GM21737 (cell line): ENCODE measurements around the gene TGOLN2.
"Not testable (repeated sequence)": the region's sequence is repeated elsewhere in the genome, so short reads cannot be mapped to it uniquely, and the experiment has no call there.

Experiments used
- ATAC-seq: cut with Tn5 transposase; IDR thresholded peaks from one replicate; pipeline ENCODE4 v1.9.1; 2021; ENCODE audit warnings: mild to moderate bottlenecking, moderate library complexity; ENCODE audit not compliant: unreplicated experiment

TGOLN2 gene

DNA sequence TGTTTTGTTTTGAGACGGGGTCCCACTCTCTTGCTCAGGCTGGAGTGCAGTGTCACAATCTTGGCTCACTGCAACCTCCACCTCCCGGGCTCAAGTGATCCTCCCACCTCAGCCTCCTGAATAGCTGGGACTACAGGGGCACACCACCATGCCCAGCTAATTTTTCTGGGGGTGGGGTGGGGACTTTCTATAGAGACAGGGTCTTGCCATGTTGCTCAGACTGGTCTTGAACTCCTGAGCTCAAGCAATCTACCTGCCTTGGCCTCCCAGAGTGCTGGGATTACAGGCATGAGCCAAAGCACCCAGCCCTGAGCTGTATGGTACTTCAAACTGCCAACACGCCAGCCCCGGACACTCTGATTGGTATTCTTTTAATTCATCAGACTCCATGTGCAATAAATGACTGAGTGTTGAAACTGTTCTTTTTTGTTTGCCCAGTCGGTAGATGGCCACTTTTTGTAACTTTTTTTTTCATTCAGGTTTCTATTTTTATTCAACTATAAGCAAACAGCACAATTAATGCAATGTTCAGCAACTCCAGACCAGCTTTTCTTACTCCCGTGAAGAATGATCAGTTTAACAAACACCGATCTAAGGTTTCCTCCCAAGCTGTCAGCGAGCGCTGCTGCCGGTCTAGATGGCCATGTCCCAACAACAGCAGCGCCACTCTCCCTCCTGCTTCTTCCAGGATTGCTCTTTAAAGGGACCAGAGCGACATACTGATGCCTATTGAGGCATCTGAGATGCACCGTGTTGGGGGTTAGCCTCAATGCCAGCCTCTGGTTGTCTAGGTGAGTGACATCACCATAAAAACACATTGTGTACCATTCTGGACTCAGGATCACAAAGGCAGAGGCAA is 12.5 kb upstream of the TGOLN2 start:
- ATAC-seq, result no peak

DNA sequence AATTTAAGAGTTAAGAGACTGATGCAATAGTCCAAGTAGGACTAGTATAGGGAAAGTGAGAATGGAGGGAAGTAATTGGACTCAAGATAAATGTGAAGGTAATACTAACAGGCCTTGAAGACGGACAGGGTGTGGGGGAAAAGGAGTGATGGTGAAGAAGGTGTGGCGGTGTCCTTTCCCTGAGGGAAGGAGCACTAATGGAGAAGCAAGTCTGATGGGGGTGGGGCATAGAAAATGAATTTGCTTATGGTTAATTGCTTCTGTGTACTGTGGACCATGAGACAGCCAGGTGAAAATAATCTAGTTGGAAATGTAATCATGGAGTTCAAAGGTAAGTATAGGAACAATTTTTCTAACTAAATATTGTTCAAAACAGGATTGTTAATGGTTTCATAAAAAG is 7.1 kb upstream of the TGOLN2 start:
- no peak for ATAC-seq

DNA sequence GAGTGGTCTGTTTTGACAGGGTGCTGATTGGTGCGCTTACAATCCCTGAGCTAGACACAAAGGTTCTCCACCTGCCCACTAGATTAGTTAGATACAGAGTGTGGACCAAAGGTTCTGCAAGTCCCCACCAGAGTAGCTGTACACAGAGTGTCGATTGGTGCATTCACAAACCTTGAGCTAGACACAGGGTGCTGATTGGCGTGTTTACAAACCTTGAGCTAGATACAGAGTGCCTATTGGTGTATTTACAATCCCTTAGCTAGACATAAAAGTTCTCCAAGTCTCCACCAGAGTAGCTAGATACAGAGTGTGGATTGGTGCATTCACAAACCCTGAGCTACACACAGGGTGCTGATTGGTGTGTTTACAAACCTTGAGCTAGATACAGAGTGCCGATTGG is 6.1 kb upstream of the TGOLN2 start:
- not testable (repeated sequence) for ATAC-seq

DNA sequence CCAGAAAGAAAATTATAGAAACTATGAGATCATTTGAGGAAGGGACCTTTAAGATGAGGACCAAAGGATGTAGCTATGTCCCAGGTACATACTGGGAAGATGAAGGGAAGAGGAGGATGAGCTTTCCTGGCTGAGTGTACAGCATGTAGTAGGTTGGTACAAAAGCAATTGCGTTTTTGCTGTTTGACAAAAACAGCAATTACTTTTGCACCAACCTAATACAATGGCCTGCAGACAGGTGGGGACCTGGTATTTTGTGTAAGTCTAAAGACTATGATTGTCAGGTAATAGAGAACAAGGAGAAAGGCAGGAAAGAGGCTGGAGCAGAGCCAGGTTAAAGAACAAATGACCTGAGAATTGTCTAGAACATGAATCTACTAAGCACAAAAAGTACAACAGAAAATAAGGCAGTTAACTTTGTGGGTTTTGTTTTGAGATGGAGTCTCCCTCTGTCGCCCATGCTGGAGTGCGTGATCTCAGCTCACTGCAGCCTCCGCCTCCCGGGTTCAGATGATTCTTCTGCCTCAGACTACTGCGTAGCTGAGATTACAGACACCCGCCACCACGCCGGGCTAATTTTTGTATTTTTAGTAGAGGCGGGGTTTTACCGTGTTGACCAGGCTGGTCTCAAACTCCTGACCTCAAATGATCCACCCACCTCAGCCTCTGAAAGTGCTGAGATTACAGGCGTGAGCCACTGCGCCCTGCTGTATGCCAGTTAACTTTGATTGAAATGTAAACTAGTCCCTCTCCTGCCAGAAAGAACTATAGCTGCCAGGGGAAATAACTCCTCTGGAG is 3.2 kb upstream of the TGOLN2 start:
- no peak for ATAC-seq

DNA sequence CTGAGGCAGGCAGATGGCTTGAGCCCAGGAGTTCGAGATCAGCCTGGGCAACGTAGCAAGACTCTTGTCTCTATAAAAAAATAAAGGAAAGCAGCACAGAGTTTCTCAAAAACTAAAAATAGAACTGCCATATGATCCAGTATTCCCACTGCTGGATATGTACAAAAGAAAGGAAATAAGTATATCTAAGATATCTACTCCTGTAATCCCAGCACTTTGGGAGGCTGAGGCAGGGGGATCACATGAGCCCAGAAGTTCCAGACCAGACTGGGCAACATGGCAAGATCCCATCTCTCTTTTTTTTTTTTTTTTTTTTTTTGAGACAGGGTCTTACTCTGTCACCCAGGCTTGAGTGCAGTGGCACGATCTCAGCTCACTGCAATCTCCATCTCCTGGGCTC is 1.9 kb upstream of the TGOLN2 start:
- not testable (repeated sequence) for ATAC-seq

DNA sequence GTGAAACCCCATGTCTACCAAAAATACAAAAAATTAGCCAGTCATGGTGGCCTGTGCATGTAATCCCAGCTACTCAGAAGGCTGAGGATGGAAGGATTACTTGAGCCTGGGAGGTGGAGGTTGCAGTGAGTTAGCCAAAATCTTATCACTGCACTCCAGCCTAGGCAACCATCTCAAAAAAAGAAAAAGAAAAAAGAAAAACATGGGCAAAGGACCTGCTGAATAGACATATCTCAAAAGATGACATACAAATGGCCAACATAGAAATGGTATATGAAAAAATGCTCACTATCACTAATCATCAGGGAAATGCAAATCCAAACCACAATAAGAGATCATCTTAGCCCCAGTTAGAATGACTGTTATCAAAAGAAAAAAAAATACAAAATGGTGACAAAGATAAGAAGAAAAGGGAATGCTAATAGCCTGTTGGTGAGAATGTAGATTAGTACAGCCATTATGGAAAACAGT is 1.4 kb upstream of the TGOLN2 start:
- ATAC-seq, result no peak

DNA sequence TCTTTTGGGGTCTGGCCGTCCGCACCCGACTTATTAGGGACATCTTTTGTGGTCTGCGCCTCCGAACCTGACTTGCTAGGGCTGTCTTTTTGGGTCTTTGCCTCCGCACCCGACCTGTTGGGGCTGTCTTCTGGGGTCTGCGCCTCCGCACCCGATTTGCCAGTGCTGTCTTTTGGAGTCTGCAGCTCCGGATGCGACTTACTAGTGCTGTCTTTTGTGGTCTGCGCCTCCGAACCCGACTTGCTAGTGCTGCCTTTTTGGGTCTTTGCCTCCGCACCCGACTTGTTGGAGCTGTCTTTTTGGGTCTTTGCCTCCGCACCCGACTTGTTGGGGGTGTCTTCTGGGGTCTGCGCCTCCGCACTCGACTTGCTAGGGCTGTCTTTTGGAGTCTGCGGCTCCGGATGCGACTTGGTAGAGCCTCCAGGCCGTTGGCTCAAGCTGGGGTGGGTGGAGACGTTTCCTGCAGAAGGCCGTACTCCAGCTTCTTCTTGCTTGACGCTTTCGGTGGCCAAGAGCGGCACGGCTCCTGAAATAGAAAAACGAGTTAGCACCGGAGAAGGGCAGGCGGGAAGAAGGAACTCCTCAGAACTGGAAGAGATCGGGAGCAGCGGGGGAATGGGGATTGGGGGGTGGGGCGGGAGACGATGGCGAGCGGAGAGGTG is 498 bp downstream of the TGOLN2 start:
- peak; percentile 23 for ATAC-seq

DNA sequence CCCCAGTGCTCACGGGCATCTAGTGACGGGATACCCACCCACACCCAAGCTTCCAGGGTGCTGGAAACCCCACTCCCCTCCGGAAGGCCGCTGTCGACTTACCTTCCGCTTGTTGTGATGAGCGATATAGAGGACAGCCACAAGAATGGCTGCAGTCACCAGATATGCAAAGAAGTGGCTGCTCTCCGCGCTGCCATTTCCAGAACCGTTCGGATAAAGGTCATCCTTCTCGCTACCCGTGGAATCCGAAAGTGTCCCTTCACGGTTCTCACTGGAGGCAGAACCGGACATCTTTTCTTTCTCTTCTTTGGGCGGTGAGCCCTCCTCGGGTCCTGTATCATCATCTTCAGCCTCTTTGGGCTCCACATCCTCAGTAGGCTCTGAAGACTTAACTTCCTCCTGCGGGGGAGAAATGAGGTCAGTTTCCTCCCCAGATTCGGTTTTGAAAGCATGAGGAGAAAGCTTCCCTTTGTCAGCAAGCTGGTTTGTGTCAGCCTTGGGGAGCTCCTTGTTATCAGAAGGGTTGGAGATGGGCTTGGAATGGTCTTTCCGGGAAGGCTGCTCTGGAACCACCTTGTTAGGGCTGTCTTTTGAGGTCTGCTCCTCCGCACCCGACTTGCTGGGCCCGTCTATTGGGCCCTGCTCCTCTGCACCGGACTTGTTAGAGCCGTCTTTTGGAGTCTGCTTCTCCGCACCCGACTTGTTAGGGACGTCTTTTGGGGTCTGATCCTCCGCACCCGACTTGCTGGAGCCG is 1.2 kb downstream of the TGOLN2 start:
- peak; percentile 30 for ATAC-seq

DNA sequence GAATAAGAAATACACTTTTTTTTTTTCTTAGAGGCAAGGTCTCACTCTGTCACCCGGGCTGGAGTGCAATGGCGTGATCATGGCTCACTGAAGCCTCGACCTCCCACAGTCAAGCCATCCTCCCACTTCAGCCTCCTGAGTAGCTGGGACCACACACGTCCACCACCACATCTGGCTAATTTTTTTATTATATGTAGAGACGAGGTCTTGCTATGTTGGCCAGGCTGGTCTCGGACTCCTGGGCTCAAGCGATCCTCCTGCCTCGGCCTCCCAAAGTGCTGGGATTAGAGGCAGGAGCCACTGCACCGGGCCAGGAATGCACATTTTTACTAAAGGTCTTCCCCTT is 2.4 kb downstream of the TGOLN2 start:
- ATAC-seq, result no peak

DNA sequence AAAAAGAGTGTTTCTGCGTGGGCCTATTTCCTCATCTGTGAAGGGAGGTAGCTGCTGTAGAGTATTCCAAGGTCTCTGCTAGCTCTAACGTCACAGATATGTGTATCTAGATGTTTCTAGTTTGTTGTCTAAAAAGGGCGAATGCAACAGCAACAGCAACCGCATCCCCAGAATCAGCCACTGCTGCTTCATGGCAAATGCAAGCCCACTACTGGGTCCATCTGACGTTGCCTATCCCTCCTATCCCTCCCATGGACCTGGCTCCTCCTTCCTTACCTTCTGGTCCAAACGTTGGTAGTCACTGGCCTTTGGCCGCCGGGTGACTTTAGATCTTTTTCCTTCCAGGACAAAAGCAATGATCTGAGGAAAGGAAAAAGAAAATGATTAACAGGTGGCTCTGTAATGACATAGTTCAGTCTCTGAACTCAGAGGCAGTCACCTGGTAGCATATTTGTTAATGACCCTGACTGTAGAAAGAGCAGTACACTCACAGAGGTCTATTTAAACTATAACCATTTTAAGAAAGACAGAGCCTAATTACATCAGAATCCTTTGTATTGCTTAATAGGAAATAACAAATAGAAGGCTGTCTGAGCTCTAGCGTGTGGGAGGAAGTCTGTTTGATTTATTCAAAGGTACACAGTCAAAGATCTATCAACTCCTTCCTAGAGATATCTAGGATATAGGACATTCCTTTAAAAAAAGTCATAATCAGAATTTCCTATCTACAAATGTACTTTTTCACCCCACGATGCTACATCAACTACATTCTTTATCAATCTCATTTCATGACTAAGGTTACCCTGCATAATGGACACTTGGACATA is 2.9 kb downstream of the TGOLN2 start:
- ATAC-seq, result no peak

DNA sequence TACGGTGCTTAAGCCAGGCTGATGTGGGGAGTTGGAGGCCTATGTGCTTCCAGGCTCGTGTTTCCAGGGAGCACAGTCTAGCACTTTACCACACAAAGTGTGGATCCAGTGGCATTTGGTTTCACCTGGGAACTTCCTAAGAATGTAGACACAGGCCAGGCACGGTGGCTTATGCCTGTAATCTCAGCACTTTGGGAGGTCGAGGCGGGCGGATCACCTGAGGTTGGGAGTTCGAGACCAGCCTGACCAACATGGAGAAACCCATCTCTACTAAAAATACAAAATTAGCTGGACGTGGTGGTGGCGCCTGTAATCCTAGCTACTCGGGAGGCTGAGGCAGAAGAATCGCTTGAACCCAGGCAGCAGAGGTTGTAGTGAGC is 3.8 kb downstream of the TGOLN2 start:
- ATAC-seq, result not testable (repeated sequence)

DNA sequence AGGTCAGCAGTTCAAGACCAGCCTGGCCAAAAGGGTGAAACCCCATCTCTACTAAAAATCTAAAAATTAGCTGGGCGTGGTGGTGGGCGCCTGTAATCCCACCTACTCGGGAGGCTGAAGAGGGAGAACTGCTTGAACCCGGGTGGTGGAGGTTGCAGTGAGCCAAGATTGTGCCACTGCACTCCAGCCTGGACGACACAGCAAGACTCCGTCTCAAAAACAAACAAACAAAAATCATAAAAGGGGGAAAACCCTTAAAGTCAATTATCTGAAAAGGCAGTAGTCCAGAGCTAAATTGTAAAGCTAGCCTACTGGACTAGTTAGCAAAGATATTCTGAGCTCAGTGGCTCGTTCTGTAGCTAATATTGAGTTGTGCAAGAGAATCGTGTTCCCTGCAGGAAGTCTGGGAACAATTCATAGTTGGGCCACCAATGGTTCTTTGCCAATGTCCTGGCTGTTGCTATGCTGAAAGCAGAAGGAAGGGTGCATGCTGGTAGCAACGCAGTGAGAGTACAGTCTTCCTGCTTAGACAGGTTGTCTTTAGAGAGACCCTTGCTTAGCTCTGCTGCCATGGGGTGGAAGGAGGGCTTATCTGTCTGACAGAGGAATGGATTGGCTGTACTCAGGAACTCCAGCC is 4.3 kb downstream of the TGOLN2 start:
- no peak for ATAC-seq

DNA sequence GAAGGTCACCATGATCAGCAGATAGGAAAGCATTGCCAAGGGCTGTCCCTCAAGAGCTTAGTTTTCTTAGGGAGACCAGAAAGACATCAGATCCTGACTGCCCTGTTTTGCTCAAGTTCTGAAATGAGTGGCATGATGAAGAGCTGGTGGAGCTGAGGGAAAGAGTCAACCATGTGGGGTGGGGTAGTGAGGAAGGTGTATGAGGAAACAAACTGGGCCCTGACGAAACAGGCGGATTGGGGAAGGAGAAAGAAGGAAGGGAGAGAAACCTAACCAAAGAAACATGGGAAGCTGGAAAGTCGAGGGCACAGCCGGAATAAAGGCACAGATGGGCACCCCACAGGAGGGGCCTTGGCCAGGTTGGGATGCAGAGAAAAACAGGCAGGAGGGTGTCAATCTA is 8.0 kb downstream of the TGOLN2 start:
- no peak for ATAC-seq

DNA sequence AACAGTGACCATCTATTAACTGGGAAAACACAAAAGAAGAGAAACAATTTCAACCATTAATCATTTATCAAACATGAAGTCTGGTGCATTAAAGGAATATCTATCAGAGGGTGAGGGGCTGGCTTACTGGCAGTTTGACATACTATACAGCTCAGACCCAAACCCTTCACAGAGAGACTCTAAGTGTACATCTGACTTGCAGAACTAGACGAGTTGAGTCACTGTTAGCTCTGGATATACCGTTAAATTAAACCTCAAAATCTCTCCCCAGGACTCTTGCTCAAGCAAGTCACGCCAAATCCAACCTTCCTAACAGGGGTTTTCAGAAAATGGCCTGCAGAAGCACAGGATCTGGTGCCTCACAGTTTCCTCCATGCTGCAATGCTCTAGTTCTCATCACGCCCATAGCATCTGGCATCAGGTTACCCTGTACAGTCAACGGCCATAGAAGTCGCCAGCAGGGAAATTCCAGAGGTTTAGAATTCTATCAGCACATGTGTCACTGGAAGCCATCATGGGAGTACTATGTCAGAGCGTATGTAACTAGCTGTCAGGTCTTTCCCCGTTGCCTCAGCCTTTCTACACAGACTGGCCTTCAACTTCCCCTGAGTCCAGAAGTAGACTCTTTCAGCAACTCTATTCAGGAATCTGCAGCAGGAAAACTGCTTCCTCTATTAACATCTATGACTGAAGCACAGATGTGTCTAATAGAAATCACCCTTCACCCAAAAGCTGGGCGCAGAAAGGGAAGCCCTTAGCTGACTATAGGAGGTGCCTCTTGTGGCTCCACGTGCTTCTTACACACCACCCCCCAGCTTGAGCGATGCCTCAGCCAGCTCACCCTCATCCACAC is 9.3 kb downstream of the TGOLN2 start:
- no peak for ATAC-seq

DNA sequence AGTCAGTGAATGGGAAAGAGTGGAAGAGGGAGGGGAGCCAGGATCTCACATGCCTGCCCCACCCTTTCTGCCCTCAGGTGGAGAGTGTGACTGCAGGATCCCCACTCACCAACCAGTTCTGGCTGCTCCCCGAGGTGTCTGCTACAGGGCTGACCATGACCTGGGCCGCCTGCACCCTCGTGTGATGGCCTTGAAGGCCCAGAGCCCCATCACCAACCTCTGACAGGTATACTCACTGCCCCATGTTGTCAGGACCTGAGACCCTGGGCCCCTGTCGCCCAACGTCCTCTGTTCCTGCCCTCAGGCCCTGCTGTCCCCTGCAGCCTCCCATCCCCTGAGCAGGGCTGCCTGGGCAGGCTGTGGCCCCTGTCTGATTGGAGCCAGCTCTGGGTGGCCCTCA is 11.9 kb downstream of the TGOLN2 start:
- ATAC-seq, result not testable (repeated sequence)

DNA sequence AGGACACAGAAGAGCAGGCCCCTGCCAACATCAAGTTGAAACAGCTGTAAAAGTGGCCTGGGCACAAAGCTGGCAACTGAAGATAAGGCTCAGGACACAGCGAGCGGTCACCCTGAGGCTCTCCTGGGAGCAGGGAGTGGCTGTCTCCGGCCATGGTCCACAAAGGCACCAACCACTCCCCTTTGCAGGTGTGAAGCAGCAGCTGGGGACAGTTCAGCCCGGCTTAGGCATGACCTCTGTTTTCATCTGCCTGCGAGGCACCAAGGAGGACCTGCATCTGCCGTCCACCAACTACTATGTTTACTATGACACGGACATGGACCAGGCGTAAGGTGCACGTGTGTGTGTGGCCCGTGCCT is 12.9 kb downstream of the TGOLN2 start:
- no peak for ATAC-seq

DNA sequence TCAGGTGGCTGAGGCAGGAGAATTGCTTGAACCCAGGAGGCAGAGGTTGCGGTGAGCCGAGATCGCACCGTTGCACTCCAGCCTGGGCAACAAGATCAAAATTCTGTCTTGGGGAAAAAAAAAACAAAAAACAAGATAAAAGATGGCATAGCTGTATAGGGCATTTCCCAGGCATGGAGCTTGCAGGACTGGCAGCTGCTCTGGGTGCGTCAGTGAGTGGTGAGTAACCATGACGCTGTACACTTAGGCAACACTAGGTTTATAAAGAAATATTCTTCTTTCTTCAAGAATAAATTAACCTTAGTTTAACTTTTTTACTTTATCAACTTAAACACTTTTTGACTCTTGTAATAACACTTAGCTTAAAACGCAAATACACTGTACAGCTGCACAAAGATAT is 15.4 kb downstream of the TGOLN2 start:
- no peak for ATAC-seq

DNA sequence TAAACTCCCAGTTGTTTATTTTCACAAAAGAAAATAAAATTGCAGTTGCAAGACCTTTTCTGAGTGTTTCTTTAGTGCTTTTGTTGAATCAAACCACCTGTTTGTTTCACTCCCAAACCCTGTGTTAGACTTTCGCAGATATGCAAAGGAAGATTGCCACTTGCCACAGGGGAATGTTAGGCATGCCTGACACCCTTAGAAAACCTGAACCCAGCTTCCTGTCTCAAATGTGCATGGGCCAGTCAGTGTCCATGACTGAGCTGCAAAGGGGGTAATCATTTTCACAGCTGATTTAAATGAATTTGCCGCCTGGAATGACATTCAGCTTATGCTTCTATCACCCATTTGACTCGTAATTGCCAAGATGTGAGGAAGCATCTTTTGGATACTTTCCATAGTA is 17.5 kb downstream of the TGOLN2 start:
- ATAC-seq, result peak; percentile 58
